Stimulated activated CD4-positive, alpha-beta T cell treated with anti-CD3 and anti-CD28 coated beads, TNF-alpha, amount 100 ng/mL, for 24 hours (primary cell): ENCODE data around the gene EIF2S1.
"Not testable (repeated sequence)": the region's sequence is repeated elsewhere in the genome, so short reads cannot be mapped to it uniquely, and the experiment has no call there.

ENCODE experiments used
- DNase-seq, 3 experiments: peaks; one replicate each; pipeline ENCODE4 v3.0.0-alpha.2; 2020; ENCODE audit warnings: low read depth in 3 of 3

EIF2S1 gene

DNA sequence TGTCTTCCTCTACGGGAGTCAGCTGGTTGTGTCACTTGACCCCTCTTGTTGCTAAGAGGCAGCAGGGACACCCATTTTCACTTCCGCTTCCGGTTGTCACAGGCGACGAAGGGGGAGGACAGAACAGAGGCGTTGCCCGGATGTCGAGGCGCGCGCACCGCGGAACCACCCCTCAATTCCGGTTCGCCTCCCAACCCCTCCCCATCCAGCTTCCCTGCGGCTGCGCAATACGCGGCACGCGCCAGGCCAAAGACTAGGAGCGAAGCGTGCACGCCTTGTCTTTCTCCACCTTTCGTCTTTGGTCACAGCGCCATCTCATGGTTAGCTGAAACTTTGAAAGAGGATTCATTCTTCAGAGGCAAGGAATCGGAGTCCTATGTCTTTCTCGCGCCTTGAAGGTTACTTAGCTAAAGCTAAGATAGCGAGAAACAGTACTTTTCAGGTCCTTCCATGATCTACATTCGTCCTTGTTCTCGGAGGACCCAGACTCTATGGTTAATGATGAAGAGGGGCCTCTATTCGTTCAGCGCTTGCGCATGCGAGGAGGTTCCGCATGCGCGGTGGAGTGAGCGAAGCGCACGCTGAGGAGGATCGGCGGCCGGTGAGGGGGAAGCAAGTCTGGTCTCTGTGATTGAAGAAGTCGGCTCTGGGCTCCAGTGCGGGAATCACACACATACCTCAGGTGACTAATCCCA, at the start of gene EIF2S1, which contains the start of gene ATP6V1D:
Gene EIF2S1, plus strand, starts transcription at position 554 of the 695 bp plus-strand sequence. CDS start 4,440 bp downstream, outside the sequence.
Gene ATP6V1D, minus strand, starts transcription at position 30 of the 695 bp plus-strand sequence. CDS start 106 bp downstream, outside the sequence.
- DNase-seq, result peak; percentile 99

DNA sequence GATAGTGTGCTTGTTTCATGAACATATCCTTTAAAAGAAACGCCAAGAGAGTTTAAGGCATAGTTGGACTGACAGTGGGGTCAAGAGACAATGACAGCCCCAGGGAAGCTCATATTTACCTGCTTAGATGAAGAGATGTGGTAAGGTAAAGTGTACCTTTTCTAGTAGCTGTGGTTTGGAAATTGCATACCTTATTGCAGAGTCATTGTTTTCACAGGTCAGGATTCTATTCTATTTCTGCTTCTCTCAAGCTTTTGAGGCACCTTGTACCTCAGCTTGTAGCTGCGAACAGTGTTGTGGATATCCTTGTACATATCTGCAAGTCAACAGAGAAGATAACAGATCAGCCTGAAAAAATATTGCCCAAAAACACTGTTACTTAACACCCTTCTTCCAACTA, 48.3 kb upstream of the EIF2S1 start:
- no peak for DNase-seq

DNA sequence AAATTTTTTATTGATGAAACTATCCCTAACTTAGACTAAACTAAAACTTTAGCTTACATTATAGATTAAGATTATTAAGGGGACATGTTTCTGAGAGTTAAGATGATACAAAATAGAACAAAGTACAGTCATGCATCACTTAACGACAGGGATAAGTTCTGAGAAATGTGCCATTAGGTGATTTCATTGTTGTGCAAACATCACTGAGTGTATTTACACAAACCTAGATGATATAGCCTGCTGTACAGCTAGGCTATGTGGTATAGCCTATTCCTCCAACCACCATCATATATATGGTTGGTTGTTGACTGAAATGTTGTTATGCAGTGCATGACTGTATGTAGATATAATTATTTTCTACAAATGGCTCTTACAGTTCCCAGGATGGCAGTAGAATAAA, 47.0 kb upstream of the EIF2S1 start:
- no peak for DNase-seq

DNA sequence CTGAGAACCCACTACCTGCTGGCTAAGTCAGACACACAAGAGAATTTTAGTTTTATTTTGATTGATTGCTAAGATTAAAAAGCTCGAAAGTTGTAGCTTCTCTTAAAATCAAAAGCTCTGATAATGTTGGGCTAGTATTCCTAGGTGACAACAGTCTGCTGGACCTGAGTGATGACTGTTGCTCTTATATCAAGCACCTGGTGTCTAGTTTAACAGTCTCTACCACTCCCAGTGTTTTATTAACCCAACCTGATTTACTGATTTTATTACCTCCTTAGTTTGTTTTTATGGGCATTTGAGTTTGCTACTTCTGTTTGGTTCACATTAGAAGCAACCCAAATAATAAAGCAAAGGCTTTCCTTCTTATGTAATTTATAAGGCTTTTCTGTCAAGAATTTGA, 42.3 kb upstream of the EIF2S1 start:
- DNase-seq, result no peak

DNA sequence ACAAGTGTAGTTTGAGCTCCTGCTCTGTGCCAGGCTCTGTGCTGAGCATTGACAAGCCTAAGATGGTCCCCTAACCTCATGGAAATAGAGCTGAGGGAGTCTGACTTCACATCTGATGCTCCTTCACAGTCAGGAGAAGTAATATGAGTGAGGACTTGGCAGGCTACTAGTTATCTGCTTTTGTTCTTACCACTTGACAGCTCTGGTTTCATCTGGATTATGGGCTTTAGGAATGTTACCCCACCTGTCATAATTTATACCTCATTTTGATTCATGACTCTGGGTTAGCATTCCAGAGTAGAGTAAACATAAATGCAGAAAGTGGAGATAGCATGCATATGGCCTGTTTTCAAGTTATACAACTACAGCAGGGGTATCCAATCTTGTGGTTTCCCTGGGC, 41.0 kb upstream of the EIF2S1 start:
- no peak for DNase-seq

DNA sequence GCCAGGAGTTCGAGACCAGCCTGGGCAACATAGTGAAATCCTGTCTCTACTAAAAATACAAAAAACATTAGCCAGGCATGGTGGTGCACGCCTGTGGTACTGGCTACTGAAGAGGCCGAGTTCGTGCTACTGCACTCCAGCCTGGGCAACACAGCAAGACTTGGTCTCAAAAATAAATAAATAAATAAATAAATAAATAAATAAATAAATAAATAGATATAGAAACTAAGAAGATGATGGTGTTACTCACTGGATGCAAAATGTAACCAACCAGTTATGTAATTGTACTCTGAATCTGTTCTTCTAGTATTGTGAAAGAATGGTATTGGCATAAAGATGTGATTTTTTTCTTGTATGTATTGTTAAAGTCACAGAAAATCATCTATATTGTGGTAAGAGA, 30.5 kb upstream of the EIF2S1 start:
- not testable (repeated sequence) for DNase-seq

DNA sequence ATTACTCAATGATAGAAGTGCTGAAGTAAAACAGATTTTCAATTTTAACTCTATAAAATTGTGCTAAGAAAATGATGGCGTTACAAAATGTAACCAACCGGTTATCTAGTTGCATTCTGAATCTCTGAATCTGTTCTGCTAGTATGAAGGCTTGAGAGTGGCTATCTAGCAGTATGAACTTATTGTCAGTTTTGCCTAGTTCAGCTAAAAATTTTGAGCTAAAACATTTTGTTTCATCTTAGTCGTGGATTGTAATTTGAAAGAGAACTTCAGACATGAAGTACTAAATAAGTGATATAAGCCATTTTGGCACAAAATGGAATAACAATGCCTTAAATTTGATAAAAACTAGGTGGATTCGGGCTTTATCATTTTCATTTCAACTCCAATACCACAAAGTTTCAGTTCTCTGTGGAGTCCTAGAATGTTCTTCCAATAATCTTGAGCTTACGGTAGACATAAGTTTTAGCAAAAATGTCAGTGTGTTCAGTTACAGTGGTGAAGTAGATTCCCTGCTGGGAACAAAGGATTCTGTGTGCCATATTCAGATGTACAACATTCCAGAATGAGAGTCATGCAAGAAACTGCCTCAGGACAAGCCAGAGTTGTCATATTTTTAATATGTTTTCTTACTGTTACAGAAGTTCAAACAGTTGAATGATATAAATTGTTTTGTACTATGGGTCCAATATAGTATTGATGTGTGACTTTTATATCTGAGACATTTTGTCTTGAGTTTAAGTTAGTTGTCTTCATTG, 28.6 kb upstream of the EIF2S1 start:
- no peak for DNase-seq

DNA sequence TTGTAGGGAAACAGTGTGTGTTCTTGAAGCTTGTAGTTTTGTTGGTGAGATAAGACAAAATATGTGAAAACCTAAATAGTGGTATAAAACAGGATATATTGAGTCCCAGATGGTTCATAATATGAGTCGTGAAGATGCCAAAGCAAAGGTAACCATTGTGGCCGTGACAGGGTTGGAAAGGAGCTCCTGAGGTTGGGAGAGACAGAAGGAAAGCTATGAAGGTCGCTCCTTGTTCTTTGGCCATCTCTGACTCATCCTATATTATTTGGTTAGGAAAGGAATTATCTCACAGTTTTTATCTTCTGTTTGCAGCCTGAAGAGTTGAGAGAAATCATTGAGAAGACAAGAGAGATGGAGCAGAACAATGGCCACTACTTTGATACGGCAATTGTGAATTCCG, 27.7 kb upstream of the EIF2S1 start:
- DNase-seq, result no peak

DNA sequence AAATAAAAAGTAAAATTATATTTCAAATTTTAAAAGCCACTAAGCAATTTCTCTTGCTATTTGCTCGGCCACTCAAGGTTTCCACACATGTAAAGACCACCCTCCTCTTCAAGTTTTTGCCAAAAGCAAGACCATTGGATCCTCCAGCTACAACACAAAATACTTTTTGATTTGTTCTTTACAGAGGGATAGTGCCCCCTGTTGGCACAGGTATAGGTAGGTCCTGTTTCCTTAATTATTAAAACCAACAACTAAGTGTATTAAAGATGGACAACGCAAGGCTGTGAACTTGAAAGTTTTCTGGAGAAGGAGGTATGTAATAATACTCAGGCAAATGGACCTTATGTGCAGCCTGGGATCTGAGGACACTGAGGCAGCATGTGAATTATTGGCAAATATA, 24.3 kb upstream of the EIF2S1 start:
- DNase-seq, result no peak

DNA sequence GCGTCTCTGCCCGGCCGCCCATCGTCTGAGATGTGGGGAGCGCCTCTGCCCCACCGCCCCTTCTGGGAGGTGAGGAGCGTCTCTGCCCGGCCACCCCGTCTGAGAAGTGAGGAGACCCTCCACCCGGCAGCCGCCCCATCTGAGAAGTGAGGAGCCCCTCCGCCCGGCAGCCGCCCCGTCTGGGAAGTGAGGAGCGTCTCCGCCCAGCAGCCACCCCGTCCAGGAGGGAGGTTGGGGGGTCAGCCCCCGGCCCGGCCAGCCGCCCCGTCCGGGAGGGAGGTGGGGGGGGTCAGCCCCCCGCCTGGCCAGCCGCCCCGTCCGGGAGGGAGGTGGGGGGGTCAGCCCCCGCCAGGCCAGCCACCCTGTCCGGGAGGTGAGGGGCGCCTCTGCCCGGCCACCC, 18.9 kb upstream of the EIF2S1 start:
- not testable (repeated sequence) for DNase-seq

DNA sequence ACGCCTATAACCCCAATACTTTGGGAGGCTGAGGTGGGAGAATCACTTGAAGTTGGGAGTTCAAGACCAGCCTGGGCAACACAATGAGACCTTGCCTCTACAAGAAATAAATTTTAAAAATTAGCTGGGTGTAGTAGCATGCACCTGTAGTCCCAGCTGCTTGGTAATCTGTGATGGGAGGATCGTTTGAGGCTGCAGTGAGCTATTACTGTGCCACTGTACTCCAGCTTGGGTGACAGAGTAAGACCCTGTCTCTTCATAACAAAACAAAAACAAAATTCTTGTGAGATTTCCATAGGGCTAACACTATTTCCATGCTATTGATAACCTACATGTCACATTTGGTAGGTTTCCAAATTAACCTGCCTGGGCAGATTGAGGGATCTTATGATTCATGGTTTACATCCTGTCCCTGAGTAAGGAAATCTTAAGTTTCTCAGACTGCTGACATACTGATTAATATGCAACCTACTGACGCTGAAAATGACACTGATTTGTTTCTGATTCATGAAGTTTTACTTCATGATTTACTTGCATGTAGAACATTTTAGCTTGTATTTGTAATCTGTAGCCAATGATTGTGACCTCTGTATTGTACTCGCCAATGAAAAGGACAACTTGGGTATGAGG, 16.4 kb upstream of the EIF2S1 start:
- no peak for DNase-seq

DNA sequence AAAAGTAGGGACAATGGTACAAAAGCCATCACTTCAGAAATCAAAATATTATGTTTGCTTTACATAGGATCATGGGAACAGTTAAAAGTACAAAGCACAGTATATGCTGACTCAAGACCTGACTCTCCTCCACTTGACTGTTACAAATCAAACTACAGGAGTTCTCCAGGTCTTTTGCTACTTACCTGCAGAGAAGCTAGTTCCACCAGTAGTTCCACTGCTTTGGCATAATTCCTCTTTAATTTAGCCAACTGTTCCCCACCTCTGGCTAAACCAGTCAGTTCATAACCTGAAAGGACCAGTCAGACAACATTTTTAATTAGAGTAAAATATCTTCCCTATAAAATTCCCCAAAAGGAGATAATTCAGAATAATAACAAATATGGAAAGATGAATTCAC, 14.5 kb upstream of the EIF2S1 start:
- DNase-seq, result no peak

DNA sequence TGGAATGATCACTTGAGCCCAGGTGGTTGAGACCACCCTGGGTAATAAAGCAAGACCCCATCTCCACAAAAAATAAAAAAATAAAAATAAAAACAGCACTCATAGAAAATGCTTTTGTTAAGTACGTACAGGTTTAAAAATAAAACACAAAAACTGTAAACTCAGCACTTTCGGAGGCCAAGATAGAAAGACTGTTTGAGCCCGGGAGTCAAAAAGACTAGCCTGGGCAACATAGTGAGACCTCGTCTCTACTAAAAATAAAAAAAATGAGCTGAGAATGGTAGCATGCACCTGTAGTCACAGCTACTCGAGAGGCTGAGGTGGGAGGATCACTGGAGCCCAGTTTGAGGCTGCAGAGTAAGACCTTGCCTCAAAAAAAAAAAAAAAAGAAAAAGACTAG, 8.1 kb upstream of the EIF2S1 start:
- no peak for DNase-seq

DNA sequence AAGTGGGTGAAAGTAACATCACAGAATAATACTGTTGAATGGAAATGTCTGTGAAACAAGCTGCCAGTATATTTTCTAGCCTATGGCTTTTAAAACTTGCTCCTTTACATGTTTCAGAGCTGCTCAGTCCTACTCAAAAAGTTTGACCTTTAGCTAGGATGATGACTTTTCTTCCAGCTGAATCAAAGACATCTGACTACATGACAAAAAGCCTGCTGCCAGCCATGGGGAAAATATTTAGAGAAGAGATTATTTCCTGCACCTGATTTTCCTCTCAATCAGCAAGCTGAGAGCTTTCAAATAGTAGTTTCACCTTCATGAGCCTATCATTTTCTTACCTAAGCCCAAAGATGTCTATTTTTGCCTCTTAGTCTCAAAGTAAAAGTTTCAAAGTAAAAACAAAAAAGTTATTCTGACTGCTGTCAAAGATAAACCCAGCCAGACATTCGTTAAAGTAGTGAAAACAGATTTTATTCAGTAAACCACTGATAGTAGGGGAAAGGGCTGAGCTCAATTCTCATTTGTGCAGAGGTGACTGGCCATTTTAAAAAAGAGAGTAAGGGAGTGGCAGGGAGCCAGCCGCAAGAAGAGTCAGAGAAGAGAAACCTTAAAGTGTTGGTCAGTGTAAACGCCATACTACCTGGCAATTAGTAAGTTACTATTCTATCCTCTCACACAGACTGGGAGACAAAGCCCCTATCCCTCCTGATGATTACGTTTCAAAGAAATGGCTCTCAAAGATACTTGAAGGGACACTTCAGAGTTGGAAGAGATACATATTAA, 2.8 kb upstream of the EIF2S1 start:
- DNase-seq, result no peak

DNA sequence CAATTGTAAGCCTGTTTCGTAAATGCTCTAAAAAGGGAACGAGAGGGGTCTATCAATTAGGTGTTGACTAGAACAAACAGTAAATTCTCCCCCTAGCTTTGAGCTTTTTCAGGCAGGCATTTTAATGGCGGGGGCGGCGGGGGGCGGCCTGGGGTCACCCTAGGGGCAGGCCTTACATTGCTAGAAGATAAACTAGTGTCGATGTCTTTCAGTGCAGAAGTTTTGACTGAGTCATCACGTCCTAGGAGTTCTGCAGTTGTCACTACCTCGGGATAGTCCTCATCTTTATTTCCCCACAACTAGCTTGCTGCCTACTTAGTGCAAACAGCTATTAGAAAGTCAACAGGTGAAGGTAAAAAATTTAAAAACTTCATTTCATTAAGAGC, 2.2 kb upstream of the EIF2S1 start:
- no peak for DNase-seq

DNA sequence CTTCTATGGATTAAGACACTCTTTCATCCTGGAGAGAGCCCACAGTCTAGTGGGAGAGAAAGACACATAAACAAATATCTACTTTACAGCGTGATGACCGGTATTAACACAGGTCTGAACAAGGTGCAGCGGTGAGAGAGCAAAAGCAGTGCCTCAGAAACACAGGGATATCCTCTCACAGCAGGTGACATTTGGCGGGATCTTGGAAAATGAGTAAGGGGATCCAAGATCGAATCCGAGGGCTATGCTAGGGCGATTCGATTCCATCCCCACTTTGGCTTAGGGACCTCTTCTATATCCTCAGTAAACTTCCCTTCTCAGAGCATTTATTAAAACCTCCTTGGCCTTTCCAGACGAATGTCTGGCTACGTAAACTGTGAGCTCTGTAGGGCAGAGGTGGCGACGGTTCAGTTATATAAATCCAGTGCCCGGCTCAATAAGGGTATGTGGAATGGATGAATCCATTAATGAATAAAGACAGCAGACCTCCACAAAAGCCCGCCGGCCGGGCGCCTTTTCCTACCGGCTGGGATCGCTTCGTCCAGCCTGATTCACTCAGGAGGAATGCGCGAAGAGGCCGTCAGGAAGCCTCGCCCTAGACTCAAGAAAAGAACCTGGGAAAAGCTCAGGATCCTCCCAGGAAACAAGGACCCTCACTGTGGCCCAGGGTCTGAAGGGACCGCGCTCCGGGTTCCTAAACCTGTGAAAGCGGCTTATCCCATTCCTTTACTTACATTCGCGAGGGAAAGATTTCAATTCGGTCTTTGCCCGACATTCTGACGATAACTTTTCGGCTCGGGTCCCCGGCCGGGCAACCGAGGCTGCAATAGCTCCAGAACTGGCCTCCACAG, 979 bp upstream of the EIF2S1 start:
- no peak for DNase-seq

DNA sequence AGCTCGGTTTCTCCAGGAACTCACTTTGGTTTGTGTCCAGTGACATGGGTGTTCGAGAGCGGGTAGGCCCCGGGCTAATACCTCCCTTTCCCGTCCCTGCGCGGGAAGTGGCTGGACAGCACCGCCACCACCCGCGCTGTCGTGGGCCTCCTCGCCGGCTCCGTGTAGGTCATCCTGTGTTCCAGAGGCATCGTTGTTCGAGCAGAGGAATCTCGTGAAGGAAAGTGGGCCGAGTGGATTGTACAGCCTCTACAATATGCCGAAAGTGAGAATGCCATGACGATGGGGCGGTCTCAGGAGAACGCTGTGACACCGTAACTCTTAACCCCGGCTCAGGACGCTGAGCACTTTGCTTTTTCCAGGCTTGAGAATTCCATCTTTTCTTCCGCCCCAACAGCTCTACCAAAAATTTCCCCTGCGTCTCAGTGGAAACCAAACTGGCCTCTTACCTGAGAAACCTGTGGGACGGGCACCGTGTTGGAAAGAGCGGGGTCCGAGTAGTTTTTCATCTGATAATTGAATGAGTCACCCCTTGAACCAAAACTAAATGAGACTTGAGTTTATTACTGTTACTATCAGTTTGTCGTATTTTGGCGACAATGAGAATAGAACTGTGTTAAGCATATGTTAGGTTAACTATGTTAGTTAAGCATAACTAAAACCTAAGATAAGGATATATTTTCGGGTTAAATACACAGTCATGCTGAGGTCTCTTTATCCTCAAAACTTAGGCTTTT, 510 bp downstream of the EIF2S1 start:
- DNase-seq, result no peak

DNA sequence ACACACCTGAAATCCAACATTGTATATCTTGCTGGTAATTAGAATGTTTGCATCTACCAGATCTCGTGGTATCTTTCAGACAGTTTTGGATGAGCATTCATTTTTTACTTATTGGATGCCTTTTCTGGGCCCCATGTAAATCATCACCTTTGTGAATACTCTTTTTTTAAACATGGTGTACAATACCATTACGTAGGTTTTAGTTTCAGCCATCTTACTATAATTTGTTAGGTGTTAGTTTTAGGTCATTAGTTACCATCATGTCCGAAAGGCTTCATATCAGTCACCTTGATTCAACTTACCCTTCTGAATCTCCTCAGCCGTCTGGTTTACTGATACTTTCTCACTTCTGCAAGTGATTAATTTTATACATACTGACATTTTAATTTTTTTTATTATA, 5.3 kb downstream of the EIF2S1 start:
- no peak for DNase-seq

DNA sequence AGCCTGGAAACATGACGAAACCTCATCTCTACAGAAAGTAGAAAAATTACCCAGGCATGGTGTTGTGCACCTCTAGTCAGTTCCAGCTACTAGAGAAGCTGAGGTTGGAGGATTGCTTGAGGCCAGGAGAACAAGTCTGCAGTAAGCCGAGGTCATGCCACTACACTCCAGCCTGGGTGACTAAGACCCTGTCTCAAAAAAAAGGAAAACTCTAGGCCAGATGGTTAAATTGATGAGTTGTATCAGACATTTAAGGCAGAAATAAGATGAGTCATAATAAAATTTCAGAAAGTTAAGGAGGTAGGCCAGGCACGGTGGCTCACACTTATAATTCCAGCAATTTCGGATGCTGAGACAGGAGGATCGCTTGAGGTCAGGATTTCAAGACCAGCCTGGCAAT, 10.7 kb downstream of the EIF2S1 start:
- no peak for DNase-seq
